HG03196 (cell line): ENCODE measurements around the gene PPP1R14B.

Source experiments
- ATAC-seq: cut with Tn5 transposase; IDR thresholded peaks from one replicate; pipeline ENCODE4 v1.9.1; 2021; ENCODE audit not compliant: unreplicated experiment

Gene PPP1R14B, protein sequence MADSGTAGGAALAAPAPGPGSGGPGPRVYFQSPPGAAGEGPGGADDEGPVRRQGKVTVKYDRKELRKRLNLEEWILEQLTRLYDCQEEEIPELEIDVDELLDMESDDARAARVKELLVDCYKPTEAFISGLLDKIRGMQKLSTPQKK

DNA sequence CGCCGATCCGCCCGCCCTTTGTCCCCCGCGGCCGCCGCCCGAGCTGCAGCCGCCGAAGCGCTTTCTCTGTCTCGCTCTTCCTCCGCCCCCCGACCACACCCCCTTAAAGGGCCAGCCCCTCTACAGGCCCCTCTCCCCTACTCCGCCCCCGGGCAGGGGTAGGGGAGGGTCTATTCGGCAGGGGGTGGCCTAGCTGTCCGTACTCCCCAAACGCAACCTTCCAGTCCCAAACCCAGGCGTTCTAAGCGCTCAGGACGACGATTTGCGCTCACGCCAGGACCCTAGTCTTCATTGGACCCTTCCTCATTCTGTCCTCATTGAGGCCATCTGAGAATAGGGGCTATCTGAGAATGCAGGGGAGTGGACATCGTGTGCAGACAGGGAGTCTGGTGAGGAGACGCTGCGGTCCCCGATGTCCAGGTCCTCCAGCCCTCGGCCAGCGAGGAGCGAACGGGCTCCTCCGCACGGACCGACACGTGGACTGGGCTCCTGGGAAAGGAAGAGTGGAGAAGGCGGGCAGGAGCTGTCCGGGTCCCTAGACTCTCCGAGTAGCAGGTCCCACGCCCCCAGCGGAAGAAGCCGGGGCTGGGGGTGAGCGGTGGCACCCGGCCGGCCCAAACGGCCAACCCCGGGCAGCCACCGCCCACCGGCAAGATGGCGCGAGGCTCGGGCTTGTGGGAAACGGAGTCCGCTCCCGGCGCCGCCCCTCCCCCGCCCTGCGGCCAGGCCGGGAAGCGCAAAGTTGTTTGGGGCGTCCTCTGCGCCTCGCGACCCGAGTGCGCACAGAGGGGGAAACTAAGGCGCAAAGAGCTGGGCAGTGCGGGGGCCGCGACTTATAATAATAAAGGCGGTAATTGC, at the start of gene PPP1R14B:
TSS of gene PPP1R14B (minus strand) at position 73 of the 858 bp plus-strand sequence. CDS start 270 bp downstream, outside the sequence.
- ATAC-seq: peak; percentile 31

DNA sequence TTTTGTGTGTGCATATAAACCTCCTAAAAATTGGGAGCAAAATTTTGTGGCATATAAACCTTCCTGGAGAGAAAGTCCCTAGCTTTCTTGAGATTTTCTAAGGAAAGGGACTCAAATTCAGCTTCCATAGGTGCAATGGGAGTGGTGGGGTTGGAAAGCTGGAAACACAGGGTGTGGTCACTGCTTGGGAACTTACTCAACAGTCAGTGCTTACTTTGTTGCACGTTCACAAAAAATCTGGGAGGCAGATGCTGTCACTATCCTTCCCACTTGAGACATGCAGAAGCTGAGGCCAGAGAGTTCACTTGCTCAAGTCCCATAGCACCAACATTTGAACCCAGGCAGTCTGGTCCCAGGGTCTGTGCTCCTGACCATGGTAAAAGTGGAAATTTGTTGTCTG, 49.5 kb upstream of the PPP1R14B start:
- no peak for ATAC-seq

DNA sequence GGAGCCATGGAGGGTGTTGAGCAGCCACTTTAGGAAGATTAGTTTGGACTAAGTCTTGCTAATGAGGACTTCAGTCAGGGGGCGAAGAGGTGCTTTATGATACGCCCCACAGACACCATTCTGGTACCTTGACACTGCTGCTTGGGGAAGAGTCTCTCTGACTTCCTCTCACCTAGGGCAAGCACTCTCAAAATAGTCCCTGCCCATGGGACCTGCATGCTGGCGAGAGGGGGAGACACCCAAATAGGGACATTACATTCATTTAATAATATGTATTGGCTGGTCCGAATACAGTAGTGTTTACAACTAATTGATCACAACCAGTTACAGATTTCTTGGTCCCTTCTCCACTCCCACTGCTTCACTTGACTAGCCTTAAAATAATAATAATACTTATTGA, 49.0 kb upstream of the PPP1R14B start:
- ATAC-seq: no peak

DNA sequence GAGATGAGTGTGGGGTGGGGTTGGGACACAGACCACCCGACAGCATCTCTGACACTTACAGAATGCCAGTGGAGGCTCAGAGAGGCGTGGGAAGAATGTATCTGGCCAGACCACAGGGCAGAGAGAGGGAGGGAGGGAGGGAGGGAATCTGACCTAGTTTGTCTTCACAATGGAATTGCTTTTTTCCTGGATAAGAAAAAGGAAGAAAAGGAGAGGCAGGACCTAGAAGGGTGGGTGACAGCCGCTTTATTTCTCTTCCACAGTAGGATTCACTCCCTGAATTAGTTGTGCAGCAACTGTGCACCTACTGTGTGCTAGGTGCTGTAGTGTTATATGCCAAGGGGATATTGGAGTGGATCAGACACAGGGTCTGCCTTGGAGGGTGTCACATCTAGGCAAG, 48.0 kb upstream of the PPP1R14B start:
- no peak for ATAC-seq

DNA sequence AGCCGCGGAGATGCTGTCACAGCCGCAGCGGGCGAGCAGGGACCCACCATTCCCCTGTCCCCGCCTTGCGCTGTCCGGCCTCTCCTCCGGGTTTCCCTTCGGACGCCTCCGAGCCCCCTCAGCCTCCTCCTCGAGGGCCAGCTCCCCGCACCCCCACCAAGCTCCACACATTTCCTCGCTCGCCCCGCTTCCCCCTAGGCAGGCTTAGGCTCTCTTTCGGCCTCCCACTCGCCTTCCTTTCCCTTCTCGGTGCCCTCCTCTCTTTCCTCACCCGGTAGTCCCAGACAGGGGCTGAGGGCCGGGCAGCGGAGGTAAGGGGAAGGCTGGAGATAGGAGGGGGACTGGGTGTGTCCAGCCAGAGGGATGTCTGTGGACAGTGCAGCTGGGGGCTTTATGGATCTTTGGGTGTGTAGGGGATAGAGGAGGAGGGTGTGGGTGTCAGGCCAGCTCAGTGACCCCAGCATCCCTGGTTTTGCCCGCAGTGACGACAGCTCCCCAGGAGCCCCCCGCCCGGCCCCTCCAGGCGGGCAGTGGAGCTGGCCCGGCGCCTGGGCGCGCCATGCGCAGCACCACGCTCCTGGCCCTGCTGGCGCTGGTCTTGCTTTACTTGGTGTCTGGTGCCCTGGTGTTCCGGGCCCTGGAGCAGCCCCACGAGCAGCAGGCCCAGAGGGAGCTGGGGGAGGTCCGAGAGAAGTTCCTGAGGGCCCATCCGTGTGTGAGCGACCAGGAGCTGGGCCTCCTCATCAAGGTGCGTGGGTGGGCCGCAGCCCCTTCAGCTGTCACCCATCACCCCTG, 45.9 kb upstream of the PPP1R14B start:
- ATAC-seq: no peak

DNA sequence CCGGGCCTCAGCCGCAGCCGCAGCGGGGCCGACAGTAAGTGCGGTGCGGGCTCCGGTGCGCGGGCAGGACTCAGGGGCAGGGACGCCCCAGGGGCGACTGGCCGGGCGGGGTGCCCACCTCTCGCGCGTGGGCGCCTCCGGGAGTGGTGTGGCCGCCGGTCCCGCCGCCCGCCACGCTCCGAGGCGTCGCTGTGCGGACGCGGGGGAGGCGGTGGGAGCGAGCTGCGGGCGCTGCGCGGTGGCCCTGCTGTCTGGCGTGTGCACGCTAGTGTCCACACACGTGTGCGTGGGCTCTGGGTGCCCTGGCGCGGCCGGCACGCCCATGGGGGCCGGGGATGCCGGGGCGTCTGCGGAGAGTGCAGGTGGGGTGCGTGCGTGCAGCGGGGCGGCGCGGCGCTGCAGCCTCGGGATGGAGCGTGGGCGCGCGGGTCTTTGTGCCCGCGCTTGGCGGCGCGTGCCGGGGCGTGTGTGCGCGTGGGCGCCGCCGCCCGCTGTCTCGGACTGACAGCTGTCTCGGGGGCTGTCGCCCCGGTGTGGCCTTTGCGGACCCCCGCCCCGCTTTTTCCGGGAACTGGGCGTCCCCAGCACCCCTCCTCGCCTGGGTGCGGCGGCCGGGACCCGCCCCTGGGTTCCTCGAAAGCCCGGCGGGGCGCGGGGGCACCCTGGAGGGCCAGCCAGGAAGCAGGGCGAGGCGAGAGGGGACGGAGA, 45.2 kb upstream of the PPP1R14B start:
- ATAC-seq: no peak

DNA sequence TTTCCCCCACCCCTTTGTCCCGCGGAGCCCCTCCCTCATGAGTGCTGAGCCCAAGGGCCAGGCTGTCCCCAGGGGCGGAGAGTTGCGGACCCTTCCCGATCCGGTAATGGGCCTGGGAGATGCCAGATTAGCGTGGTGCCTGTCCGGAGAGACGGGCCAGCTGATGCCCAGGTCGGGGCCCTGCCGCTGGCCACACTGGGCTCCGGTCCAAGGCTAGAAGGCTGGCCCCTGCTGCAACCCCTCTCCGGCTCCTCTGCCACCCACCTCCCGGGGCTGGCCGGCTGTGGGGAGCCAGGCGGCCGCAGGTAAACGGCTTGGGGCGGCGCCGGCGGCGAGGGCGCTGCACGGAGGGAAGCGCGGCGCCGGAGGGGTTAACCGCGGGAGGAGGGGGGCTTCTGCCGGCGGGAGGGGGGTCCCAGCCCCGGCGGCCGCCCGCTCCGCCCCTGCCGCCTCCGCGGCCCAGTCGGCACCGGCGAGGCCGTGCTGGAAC, 44.6 kb upstream of the PPP1R14B start, which contains the start of gene KCNK4:
TSS of gene KCNK4 (plus strand) at position 41 of the 490 bp plus-strand sequence. CDS start 1,717 bp downstream, outside the sequence.
- ATAC-seq: no peak

DNA sequence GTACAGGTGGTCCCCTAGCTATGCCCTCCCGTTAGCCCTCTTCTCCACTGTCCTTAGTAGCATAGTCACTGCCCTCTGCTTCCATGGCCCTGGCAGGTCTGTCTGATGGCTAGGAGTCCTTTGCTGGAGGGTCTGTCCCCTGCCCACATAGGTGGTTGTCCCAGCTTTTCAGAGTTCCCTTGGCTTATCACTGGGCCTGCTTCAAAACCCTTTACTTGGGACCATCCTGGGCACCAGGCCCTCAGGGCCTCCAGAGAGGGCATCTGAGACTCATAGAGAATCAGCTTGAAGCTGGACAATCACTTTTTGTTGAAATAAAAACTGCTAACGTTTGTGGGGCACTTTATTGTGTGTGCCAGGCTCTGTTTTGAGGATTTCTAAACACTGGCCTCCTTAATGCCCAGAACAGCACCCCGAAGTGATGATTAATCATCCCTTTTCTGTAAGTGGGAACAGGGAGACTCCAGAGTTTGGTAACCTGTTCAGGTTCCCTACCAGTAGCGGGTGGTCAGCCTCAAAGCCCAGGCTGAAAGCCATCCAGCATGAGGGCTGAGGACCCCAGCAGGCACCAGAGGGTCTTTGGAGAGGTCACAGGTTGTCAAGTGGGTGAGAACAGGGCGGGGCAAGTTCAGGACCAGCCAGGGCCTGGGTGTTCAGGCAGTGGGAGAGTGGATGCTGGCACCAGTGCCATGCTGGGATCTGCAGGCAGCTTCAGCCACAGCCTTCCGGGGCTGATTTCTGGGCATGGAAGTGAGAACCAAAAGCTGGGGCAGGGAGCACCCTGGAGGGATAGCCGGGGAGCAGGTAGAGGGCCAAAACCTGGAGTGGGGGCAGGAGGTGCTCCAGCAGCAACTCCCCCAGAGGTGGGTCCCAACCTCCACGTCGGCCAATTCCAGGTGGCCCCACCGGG, 43.9 kb upstream of the PPP1R14B start:
- no peak for ATAC-seq

DNA sequence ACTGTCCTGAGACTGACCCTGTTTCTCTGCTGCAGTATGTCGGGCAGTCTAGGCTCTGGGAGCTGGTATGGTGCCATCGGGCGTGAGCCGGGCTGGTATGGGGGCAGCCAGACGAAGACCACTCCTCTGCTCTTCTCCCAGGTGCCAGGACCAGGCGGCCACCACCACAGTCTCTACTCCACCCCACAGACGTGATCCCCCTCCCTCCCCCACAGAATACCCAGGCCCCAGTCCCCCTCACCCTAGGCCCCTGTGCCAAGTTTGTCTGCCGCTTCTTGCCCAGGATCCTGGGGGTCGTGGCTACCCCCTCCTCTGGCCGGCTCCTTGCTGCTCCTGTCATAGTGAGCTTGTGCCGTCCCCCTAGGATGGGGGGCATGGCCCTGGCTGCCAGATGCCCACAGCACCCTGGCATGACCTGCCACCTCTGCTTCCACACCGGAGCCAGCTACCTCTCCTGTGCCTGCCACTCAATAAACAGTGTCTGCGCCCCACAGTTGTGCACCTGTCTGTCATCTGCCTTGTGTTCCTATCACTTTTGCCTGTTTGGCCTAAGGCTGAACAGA, 42.3 kb upstream of the PPP1R14B start:
- ATAC-seq: no peak

DNA sequence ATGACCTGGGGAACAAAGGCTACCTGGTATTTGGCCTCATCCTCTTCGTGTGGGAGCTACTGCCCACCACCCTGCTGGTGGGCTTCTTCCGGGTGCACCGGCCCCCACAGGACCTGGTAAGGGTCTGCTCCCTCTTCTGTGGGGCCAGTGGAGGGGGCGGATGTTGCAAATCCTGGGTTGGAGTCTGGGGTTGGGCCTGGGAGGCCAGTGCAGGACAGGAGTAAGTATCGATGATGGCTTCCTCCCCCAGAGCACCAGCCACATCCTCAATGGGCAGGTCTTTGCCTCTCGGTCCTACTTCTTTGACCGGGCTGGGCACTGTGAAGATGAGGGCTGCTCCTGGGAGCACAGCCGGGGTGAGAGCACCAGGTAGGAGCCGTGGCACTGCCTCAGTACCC, 41.6 kb upstream of the PPP1R14B start:
- ATAC-seq: no peak

DNA sequence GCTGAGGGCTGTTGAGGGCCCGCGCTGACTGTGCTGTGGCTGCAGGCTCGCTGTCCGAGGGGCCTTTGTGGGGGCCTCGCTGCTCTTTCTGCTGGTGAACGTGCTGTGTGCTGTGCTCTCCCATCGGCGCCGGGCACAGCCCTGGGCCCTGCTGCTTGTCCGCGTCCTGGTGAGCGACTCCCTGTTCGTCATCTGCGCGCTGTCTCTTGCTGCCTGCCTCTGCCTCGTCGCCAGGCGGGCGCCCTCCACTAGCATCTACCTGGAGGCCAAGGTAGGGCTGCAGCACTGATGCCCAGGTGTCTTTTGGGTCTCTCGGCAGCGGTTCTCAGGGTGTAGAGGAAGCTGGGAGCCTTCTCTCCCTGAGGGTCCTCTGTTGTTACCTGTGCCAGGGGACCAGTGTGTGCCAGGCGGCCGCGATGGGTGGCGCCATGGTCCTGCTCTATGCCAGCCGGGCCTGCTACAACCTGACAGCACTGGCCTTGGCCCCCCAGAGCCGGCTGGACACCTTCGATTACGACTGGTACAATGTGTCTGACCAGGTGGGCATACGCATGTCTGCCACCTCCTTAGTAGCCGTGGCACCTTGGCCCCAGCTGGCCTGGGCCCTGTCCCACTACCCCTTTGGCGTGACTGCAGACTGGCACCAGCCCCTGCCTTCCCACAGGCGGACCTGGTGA, 41.1 kb upstream of the PPP1R14B start:
- ATAC-seq: no peak

DNA sequence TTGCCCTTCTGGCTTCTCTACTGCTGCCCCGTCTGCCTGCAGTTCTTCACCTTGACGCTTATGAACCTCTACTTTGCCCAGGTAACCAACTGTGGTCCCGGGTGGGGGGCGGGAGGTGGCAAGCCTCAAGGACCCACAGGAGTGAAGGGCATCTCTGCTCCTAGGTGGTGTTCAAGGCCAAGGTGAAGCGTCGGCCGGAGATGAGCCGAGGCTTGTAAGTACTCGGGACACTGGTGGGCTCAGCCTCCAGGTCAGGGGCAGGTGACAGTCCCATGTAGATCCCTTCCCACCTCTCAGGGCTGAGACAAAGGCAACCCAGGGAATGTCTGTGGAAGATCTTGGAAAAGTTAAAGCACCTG, 40.0 kb upstream of the PPP1R14B start:
- no peak for ATAC-seq

DNA sequence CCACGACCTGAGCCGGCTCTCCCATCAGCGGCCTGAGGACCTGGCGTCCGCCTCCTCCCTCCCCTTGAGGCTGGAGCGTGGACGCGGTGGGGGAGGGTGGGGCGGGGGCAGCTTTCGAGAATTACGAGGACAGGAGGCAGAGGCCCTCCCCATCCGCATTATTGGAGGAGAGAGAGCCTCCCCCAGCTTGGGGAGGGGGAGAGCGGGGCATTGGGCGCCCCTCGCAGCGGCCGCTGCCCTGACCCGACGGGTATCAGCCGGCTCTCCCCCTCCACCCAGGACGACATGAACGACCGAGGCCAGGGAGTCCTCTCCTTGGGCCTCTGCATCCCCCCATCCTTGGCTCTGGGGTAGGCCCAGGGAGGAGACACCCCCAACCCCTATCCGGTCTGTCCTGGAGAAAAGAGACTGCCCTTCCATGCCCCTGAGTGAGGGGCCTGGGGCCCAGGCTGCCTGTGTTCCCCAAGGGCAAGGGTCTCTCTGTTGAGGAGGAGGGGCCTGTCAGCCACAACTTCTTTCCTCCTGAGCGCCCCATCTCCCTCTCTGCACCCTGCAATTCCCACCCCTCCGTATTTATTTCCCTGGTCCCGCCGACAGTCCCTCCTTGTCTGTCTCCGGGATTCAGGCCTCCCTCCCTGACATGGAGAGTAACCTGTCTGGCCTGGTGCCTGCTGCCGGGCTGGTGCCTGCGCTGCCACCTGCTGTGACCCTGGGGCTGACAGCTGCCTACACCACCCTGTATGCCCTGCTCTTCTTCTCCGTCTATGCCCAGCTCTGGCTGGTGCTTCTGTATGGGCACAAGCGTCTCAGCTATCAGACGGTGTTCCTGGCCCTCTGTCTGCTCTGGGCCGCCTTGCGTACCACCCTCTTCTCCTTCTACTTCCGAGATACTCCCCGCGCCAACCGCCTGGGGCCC, 39.4 kb upstream of the PPP1R14B start:
- no peak for ATAC-seq

DNA sequence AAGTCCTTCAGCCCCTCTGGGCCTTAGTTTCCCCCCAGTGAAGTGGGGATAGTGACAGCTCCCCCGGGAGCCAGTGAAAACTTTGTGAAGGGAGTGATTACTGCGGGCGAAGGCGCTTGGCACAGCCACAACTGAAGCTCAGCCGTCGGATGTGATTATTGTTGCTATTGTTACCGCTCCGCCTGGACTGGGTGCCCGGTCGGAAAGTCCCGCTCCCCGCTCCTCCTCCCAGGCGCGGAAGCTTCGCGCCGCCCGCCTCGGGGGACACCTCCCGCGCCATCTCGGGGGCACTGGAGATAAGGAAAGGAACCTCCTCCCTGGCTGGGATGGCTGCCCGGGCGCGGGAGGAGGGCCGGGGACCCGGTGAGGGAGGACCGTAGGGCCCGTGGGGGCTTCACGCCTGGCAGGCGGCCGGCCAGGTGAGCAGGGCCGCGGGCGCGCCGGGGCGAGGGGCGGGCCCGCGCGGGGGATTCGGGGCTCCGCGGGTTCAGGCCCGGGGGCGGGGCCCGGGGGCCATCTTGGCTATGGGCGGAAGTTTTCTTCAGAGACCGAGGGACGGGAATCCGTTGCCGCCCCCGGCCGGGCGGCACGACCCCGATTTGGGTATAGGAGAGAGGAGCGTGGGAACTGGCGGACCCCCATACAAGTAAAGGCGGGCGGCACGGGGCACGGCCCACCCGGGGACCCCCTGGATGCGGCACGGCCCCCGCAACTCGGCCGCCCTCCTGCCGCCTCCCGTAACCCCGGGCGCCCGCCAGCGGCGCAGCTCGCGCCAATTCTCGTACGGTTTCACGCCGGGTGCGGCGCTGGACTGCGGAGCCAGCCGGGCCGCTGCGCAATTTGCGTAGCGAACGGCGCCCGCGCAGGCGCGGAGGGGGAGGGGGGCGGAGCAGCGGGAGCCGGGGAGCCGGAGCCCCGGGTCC, 38.5 kb upstream of the PPP1R14B start, which contains the start of gene GPR137:
TSS of gene GPR137 (plus strand) at position 887 of the 923 bp plus-strand sequence. CDS start 677 bp downstream, outside the sequence.
- peak; percentile 51 for ATAC-seq

DNA sequence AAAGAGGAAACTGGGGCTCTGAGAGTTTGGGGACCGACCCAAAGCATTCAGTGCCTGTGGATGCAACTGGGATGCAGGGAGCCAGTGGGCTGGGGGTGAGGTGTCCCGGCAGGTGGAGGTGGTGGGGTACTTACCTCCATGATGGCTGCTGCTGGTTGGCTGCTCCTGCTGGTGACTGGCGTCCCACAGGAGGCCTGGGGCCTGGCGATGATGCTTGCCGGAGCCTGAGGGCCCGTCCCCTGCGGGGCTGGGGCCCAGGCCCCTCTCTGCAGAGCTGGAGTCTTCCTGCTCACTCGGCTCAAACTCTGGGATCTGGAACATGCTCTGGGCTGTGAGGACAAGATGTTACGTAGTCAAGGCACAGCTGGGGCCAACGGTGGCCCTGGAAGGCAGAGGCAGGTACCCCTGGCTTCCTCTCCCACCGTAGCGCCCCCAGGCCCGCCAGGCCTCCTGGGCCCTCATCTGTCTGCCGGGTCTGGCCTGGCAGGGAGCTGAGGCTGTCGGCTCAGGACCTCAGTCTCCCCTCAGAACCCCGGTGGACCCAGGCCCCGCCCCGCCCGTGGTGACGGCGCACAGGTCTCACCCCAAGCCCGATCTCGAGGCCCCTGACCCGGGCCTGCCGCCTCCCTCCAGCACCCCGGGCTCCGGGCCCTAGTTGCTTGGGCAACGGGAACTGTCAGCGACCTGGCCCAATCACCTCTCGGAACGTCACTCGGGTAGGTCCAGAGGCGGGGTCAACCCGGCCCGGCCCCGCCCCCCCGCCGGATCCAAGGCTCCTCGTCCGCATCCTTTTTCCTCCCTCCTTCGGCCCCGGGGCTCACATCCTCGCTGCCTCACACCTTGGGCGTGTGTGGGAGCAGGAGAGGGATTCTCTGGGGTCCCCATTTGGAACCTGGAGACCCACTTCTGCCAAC, 37.6 kb upstream of the PPP1R14B start, which contains the start of gene BAD:
TSS of gene BAD (minus strand) at position 618 of the 914 bp plus-strand sequence. CDS start at position 321, 297 bp downstream.
- ATAC-seq: peak; percentile 56
